ENCODE results near the gene MYG1. TPM values are rescaled to one million over a fixed set of nuclear protein-coding genes. Genes with fewer than 3 reads are reported as not detected.

MYG1 gene
- total RNA-seq, 2 donors from 2014 or later = 48.1 to 75.4 TPM

GRCh38 chr12:53313996-53314395, 14.5 kb downstream of the MYG1 start:
- no peaks in the 10 kb centered on the region for H3K36me3 ChIP-seq
- 67% methylated on average over 3 of the region's 3 CpGs for WGBS
- no peaks in the 10 kb centered on the region for H3K27me3 ChIP-seq (replicated peaks; ENCODE audit: insufficient read depth)
- H3K9me3 ChIP-seq = no peaks in the 10 kb centered on the region
- DNase-seq (ENCODE audit: low spot score) = no peak
- no peak overlapping the region for H3K4me3 ChIP-seq
- no peak overlapping the region for H3K27ac ChIP-seq
- intact Hi-C loops (cut with DNase I) = no loop called here
- H3K4me1 ChIP-seq (replicated peaks) = no peaks in the 10 kb centered on the region
- no peak for TF ChIP-seq POLR2A (IDR thresholded peaks at IDR 0.05)
- no peak for TF ChIP-seq POLR2AphosphoS5 (IDR thresholded peaks at IDR 0.05)
- TF ChIP-seq, protein P1, sequence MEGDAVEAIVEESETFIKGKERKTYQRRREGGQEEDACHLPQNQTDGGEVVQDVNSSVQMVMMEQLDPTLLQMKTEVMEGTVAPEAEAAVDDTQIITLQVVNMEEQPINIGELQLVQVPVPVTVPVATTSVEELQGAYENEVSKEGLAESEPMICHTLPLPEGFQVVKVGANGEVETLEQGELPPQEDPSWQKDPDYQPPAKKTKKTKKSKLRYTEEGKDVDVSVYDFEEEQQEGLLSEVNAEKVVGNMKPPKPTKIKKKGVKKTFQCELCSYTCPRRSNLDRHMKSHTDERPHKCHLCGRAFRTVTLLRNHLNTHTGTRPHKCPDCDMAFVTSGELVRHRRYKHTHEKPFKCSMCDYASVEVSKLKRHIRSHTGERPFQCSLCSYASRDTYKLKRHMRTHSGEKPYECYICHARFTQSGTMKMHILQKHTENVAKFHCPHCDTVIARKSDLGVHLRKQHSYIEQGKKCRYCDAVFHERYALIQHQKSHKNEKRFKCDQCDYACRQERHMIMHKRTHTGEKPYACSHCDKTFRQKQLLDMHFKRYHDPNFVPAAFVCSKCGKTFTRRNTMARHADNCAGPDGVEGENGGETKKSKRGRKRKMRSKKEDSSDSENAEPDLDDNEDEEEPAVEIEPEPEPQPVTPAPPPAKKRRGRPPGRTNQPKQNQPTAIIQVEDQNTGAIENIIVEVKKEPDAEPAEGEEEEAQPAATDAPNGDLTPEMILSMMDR (IDR thresholded peaks at IDR 0.05) = no peak

- DNase-seq (ENCODE audit: low spot score) = no peak
- TF ChIP-seq, protein P1 (IDR thresholded peaks at IDR 0.05) = no peak
- TF ChIP-seq POLR2A (IDR thresholded peaks at IDR 0.05) (no peak), POLR2AphosphoS5 (IDR thresholded peaks at IDR 0.05) (no peak)
- no peaks in the 10 kb centered on the region for H3K9me3 ChIP-seq
- H3K4me1 ChIP-seq (replicated peaks) = peaks cover 9% of the 10 kb centered on the region
- H3K27ac ChIP-seq = peak overlapping the region; percentile 92 to 93
- 41% methylated on average over 10 of the region's 10 CpGs for WGBS
- intact Hi-C loops (cut with DNase I) = loop anchor here (10.0 kb wide), 1 partner anchor 184 kb away; the partner anchor contains the start of genes NPFF and TARBP2
- H3K27me3 ChIP-seq (replicated peaks; ENCODE audit: insufficient read depth) = no peaks in the 10 kb centered on the region
- no peaks in the 10 kb centered on the region for H3K36me3 ChIP-seq
- H3K4me3 ChIP-seq = peak overlapping the region; percentile 69 to 77
Measured at GRCh38 chr12:53320352-53321195, 21.1 kb downstream of the MYG1 start.

DNA sequence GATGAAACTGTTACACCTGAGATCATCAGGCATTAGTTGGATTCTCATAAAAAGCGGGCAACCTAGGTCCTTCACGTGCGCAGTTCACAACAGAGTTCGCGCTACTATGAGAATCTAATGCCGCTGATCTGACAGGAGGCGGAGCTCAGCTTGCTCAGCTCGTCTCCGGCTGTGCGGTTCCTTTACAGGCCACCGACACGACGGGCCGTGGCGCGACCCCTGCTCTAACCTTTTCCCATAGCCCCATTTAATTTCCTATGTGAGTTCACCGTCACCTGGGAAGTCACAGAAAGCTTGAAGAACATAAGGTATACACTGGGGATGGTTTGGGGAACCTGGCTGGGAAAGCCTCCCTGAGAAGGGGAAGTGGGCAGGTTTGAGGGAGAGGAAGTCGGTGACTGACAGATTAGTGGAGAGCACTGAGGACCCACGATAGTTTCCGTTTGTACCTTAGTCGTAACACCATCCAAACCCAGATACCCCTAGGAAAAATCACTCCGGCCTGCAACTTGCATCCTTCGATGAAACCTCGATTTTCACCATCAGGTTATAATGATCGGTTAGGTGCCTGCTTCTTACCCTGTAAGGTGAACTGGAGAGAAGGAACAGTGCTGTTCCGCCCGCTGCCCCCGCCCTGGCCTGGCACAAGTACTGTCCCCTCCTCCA, 24.8 kb downstream of the MYG1 start:
- DNase-seq (ENCODE audit: low spot score) = no peak
- WGBS = 18% methylated on average over 28 of the region's 28 CpGs
- Histone ChIP-seq H3K9me3 (no peaks in the 10 kb centered on the region), H3K27me3 (replicated peaks; ENCODE audit: insufficient read depth) (no peaks in the 10 kb centered on the region), H3K4me1 (replicated peaks) (peaks cover 9% of the 10 kb centered on the region), H3K27ac (peak overlapping the region; percentile 70 to 76), H3K36me3 (no peaks in the 10 kb centered on the region), H3K4me3 (peak overlapping the region; percentile 46 to 49)
- TF ChIP-seq POLR2AphosphoS5 (IDR thresholded peaks at IDR 0.05) = no peak
- intact Hi-C loops (cut with DNase I) = loop anchor here (1.0 to 10.0 kb wide), 2 partner anchors 21 to 181 kb away; partner anchors contain the start of genes NPFF and TARBP2

- intact Hi-C loops (cut with DNase I) = loop anchor here (1.0 to 10.0 kb wide), 2 partner anchors 20 to 180 kb away; partner anchors contain the start of genes NPFF and TARBP2
- WGBS = 0% methylated on average over 47 of the region's 69 CpGs
- TF ChIP-seq POLR2A (IDR thresholded peaks at IDR 0.05) (peak; percentile 58), POLR2AphosphoS5 (IDR thresholded peaks at IDR 0.05) (peak; percentile 60)
- TF ChIP-seq, protein P1 (IDR thresholded peaks at IDR 0.05) = peak; percentile 44 to 92 (median 76)
Measured at GRCh38 chr12:53324779-53325510, 25.4 kb downstream of the MYG1 start.

More at GRCh38 chr12:53324779-53325510, 25.4 kb downstream of the MYG1 start:
- H3K4me1 ChIP-seq (replicated peaks) = peaks cover 9% of the 10 kb centered on the region
- H3K9me3 ChIP-seq = no peaks in the 10 kb centered on the region
- peak overlapping the region; percentile 46 to 49 for H3K4me3 ChIP-seq
- no peaks in the 10 kb centered on the region for H3K36me3 ChIP-seq
- H3K27me3 ChIP-seq (replicated peaks; ENCODE audit: insufficient read depth) = no peaks in the 10 kb centered on the region
- H3K27ac ChIP-seq = peak overlapping the region; percentile 70 to 76
- DNase-seq (ENCODE audit: low spot score) = peak; percentile 87

All from prostate gland (tissue), 2 donors.